Central memory CD4-positive, alpha-beta T cell (primary cell): Measurements from ENCODE around the gene LRRC73.
"Not testable (repeated sequence)": the region's sequence is repeated elsewhere in the genome, so short reads cannot be mapped to it uniquely, and the experiment has no call there.

Experiments used
- DNase-seq: peaks from one replicate; pipeline ENCODE4 v3.0.0; 2022

The LRRC73 gene

DNA sequence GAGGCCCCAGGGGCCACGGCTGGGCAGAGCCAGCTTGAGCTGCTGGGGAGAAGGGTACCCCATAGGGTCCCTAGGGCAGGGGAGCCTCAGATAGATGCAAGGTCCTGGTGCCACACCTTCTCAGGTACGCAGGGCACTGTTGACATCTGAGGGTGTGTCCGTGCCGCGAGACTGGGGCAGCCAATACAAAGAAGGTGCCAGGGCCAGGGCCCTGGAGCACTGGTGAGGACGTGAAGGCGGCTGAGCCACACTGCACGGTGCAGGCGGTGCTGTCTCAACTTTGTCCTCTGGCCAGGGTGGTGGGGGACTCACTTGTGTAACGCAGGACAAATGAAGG is 649 bp upstream of the LRRC73 start:
- DNase-seq = no peak

GRCh38 chr6:43509142-43509983 is 783 bp downstream of the LRRC73 start:
- no peak for DNase-seq

DNA sequence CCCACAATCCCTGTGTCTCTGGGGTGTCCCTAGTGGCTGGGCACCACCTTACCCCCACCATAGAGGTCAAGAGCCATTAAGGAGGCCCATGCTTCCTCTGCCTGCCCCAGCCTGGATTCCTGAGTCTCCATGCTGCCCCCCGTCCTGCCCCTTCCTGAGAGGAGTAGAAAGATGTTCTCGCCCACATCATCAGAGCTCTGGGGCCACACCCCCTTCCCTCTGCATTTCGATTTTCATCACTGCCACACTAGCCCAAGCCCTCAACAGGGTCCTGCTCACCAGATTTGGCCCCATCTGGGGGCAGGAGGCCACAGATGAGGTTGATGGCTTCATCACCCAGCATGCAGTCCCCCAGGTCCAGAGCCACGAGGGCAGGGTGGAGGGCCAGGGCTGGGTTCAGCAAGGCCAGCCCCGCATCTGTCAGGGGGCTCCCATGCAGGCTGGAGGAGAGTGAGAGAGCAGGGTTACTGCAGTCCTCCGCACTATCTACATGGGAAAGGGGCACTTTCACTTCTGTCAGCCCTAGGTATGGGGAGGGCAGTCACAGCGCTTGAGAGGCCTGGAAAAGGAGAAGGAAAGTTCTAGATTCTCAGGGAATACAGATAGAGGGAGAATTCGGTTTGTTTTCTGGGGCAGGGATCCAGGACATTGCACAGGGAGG is 1.5 kb downstream of the LRRC73 start:
- no peak for DNase-seq

- DNase-seq = peak; percentile 73
These were observed 3.3 kb downstream of the LRRC73 start for GRCh38 chr6:43506667-43507471.

DNA sequence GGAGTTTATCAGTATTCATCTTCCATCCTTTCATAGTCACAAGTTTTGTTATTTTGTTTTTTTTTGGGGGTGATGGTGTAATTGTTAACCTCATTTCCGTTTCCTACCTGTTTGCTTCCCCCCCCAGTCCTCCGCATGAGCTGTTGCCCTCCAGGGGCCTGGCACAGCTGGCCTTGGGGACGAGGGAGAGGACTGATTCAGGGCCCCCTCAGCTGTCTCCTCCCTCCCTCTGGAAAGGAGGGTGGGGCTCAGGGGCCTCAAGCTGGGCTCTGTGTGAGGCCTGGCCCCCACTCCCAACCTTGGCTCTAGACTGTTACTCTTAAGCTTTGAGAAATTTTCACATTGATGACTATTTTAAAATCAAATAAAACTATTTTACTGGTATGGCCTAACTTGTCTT is 4.0 kb downstream of the LRRC73 start:
- no peak for DNase-seq

DNA sequence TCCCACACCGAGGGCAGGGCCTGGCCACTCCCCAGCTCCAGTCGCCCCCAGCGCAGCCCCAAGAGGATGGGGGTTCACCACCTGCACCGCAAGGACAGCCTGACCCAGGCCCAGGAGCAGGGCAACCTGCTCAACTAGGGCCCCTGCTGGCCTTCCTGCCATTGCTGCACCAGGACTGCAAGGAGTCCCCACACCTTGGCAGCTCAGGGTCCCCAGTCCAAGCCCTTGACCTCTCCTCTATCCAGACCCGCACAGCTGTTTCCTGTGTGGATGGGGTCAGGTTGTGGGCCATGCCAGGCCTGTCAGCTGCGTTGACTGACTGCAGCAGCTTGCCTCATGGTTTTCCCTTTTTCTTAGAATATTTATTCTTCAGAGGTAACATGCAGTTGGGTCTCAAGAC is 4.4 kb downstream of the LRRC73 start:
- no peak for DNase-seq

DNA sequence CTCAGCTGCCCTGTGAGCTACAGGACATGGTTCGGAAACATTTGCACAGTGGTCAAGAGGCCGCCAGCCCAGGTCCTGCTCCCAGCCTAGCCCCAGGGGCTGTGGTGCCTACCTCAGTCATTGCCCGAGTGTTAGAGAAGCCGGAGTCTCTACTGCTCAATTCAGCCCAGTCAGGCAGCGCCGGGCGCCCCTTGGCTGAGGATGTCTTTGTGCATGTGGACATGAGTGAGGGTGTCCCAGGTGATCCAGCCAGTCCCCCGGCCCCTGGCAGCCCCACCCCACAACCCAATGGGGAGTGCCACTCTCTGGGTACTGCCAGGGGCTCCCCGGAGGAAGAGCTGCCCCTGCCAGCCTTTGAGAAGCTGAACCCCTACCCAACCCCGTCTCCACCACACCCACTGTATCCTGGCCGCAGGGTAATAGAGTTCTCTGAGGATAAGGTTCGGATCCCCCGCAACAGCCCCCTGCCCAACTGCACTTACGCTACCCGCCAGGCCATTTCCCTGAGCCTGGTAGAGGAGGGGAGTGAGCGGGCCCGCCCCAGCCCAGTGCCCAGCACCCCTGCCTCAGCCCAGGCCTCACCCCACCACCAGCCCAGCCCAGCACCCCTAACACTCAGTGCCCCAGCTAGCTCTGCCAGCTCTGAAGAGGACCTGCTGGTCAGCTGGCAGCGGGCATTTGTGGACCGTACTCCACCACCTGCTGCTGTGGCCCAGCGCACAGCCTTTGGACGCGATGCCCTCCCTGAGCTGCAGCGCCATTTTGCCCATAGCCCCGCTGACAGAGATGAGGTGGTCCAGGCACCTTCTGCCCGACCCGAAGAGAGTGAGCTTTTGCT is 5.2 kb downstream of the LRRC73 start:
- DNase-seq = no peak

DNA sequence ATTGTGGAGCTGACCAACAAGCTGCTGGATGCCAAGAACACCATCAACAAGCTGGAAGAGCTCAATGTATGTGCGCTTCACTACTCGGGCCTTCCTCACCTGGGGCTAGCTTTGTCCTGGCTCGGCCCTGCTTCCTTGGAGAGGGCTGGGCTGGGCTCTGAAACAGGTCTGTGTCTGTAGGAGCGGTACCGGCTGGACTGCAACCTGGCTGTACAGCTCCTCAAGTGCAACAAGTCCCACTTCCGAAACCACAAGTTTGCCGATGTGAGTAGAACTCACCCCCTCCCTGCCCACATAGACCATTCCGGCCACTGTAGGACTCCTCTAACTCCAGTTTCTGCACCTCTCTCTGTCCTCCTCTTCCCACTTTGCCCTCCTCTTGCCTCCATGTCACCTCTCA is 6.7 kb downstream of the LRRC73 start:
- DNase-seq = no peak

- DNase-seq = no peak
These were observed 7.5 kb downstream of the LRRC73 start for GRCh38 chr6:43502666-43503065.

DNA sequence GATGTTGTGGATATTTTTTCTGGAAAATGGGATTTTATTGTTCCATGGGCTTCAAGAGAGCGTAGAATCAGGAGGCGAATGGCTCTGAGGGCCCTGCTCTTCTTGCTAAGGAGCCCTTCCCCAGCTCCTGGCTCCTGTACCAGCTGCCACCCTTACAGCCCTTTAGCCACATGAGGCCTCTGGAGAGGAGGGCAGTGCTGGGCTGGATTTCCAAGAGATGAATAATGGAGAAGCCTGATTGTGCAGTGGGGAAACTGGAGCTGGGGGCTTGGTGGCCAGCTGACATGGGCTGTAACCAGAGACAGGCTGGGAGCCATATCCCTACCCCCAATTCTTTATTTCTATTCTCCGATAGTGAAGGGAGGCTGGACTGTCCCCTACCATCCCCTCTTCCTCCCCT is 9.2 kb downstream of the LRRC73 start:
- DNase-seq = no peak

GRCh38 chr6:43499028-43499815 is 10.9 kb downstream of the LRRC73 start:
- no peak for DNase-seq

GRCh38 chr6:43498291-43498690 is 11.9 kb downstream of the LRRC73 start:
- DNase-seq = not testable (repeated sequence)

DNA sequence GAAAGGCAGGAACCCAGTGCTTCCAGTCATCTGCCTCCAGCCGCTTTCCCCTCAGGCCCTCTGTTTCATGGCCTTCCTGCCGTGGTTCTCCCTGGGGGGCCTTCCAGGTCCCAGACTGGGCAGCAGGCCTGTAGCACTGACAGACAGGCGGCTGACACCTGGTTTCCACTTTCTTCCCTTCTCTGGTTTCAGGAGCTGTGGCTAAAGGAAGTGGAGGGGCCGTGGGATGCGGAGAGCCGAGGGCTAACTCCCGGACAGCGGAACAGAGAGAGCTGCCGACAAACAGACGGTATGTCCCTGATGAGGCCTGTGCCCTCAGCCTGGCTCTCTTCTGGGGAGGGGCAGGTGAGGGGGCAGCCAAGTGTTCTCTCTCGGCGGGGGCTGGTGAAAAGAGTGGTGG is 12.5 kb downstream of the LRRC73 start:
- DNase-seq = no peak

- no peak for DNase-seq
These were observed 13.1 kb downstream of the LRRC73 start for GRCh38 chr6:43497129-43497396.

- DNase-seq = no peak
These were observed 13.6 kb downstream of the LRRC73 start for GRCh38 chr6:43496370-43497128.

DNA sequence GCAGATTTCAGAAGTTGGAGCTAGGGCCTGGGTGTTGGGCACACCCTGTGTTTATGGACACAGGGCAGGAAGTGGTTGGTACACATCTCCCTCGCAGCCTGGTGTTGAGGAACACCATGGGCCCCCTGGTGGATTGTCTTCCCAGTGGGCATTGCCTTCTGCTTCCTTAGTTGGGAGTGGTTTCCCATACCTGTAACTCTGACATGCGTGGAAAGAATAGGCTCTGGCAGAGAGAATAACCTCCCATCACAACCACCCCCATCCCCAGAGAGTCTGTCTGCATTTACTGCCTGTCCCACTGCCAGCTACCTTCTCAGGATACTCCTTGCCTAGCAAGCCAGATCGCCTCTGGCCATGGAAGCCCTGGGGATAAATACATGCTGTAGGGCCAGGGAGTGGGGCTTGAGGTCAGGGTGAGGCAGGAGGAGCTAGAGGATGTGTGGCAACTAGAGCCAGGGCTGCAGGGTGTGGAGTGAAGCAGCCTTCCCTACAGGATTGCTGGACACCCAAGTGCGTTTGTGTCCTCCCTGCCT is 14.7 kb downstream of the LRRC73 start:
- DNase-seq = peak; percentile 32

- no peak for DNase-seq
These were observed 15.4 kb downstream of the LRRC73 start for GRCh38 chr6:43494766-43495165.

GRCh38 chr6:43494321-43494720 is 15.8 kb downstream of the LRRC73 start:
- DNase-seq = no peak

DNA sequence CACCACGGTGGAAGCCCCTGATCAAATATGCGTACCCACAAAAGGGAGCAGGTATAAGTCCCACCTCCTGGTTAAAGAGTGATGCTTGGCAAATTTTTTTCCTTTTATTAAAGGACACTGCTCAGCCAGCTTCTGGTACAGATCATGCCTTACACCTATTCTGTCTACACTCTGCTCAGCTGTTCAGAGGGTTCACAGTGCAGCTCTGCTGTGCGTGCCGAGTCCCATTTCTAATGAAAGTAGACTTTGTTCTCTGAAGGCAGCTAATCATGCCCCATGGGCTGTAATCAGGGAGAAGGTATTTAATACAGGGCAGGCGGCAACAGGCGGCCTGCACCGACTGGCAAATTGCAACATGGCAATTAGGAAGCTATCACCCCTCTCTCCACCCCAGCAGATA is 16.3 kb downstream of the LRRC73 start:
- no peak for DNase-seq

- DNase-seq = no peak
These were observed 16.9 kb downstream of the LRRC73 start for GRCh38 chr6:43493230-43493629.

DNA sequence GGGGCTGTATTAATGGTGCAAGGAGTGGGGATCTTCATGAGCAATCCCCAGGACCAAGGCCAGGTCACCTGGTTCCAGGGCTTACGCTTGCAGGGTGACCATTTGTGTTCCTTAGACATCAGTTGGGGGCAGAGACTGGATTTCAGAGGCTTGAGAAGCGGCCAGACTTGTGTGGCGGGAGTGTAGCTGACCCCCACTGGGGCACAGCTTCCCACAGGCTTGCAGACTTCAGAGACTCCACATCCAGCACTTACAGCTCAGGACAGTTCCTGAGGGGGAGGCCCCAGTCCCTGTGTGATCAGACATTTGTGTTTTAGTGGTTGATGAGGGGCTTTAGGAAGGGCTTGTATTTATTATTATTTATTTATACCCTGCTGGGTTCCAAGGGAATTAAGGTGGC is 17.5 kb downstream of the LRRC73 start:
- no peak for DNase-seq
